K562 (cell line): Measurements from ENCODE around the gene SH3BP5. TPM values are rescaled to one million over a fixed set of nuclear protein-coding genes. Genes with fewer than 3 reads are reported as not detected.

Experiments
- ARHGAP35 ChIP-seq: fragments of 450-650 bp; IDR thresholded peaks from 2 replicates; pipeline ENCODE4 v1.6.1; 2018; ENCODE audit not compliant: partially characterized antibody
- ARID3A ChIP-seq: IDR thresholded peaks from 2 replicates; pipeline ENCODE4 v1.6.1; 2012; ENCODE audit warnings: low read depth, low read length, improper control_type of control experiment, borderline replicate concordance
- BCOR ChIP-seq: fragments of 450-650 bp; IDR thresholded peaks from 2 replicates; pipeline ENCODE4 v1.6.1; 2016
- CBFA2T3 ChIP-seq: fragments of 450-650 bp; IDR thresholded peaks from 2 replicates; pipeline ENCODE4 v1.6.1; 2017
- E4F1 ChIP-seq: fragments of 250-450 bp; sonication (Bioruptor Pico); IDR thresholded peaks from 2 replicates; pipeline ENCODE4 v1.5.0; 2021; ENCODE audit warnings: mild to moderate bottlenecking, borderline replicate concordance
- GABPB2 ChIP-seq: fragments of 250-450 bp; sonication (Bioruptor Pico); conservative IDR thresholded peaks from 2 replicates; pipeline ENCODE4 v1.5.1; 2021; ENCODE audit warnings: mild to moderate bottlenecking
- KAT8 ChIP-seq: fragments of 450-650 bp; IDR thresholded peaks from 2 replicates; pipeline ENCODE4 v1.6.1; 2016; ENCODE audit warnings: low read depth, mild to moderate bottlenecking
- MLX ChIP-seq, 2 experiments: fragments of 450-650 bp in 1 of 2; sonication (generic) in 1 of 2; formaldehyde crosslinking; conservative IDR thresholded peaks; 2 replicates each; pipeline versions ENCODE4 v1.4.0 to v1.8.1; 2020 to 2022; ENCODE audit warnings: mild to moderate bottlenecking in 1 of 2, missing genetic modification reagents in 1 of 2
- MNT ChIP-seq, 2 experiments: fragments of 450-650 bp; conservative IDR thresholded peaks; 2 replicates each; pipeline ENCODE4 v1.6.1; 2017; ENCODE audit warnings: mild to moderate bottlenecking in 2 of 2, moderate library complexity in 2 of 2
- POLR2AphosphoS5 ChIP-seq: IDR thresholded peaks from 2 replicates; pipeline ENCODE4 v1.6.1; 2011; ENCODE audit warnings: mild to moderate bottlenecking, low read depth, low read length, moderate library complexity; ENCODE audit not compliant: control insufficient read depth, insufficient read depth
- POLR3G ChIP-seq: IDR thresholded peaks from 2 replicates; pipeline ENCODE4 v1.6.1; 2011; ENCODE audit not compliant: insufficient read length, insufficient replicate concordance; ENCODE audit errors: extremely low read depth
- PRMT5 ChIP-seq: sonication (generic); formaldehyde crosslinking; IDR thresholded peaks from 2 replicates; pipeline ENCODE4 v1.5.0; 2020; ENCODE audit warnings: missing genetic modification reagents
- PTRF ChIP-seq: fragments of 450-650 bp; IDR thresholded peaks from 2 replicates; pipeline ENCODE4 v1.6.1; 2016; ENCODE audit warnings: mild to moderate bottlenecking, missing genetic modification characterization, missing compliant biosample characterization
- STAG1 ChIP-seq: sonication (generic); formaldehyde crosslinking; IDR thresholded peaks from 2 replicates; pipeline ENCODE4 v1.5.0; 2020; ENCODE audit warnings: missing genetic modification reagents, borderline replicate concordance
- TCF7 ChIP-seq: sonication (generic); IDR thresholded peaks from 2 replicates; pipeline ENCODE4 v1.6.1; 2016; ENCODE audit warnings: antibody characterized with exemption, borderline replicate concordance
- ZBTB17 ChIP-seq: fragments of 450-650 bp; formaldehyde crosslinking; IDR thresholded peaks from 2 replicates; pipeline ENCODE4 v1.4.0; 2020; ENCODE audit warnings: mild to moderate bottlenecking
- ZBTB33 ChIP-seq: sonication (generic); formaldehyde crosslinking; IDR thresholded peaks from 2 replicates; pipeline ENCODE4 v1.8.1; 2023; ENCODE audit warnings: mild to moderate bottlenecking, missing genetic modification reagents
- ZNF197 ChIP-seq: fragments of 200-800 bp; sonication (Bioruptor generic); IDR thresholded peaks from 2 replicates; pipeline ENCODE4 v1.6.1; 2016; ENCODE audit warnings: low read depth, missing genetic modification characterization, missing compliant biosample characterization
- ZNF239 ChIP-seq: fragments of 250-450 bp; sonication (Bioruptor Pico); IDR thresholded peaks from 2 replicates; pipeline ENCODE4 v1.4.0; 2020; ENCODE audit warnings: mild to moderate bottlenecking
- ZNF589 ChIP-seq: fragments of 200-800 bp; sonication (Bioruptor generic); IDR thresholded peaks from 2 replicates; pipeline ENCODE4 v1.6.1; 2016; ENCODE audit warnings: low read depth, missing genetic modification characterization, missing compliant biosample characterization
- polyA plus RNA-seq, 8 experiments: library from polyadenylated mRNA; depleted of rRNA in 4 of 8; stranded (reverse) in 5 of 8; unstranded in 3 of 8; fragments of >200 nt; fragmentation: Nextera tagmentation in 2 of 8; fragmentation: Illumina TruSeq in 1 of 8; extraction: Ambion mirVana in 2 of 8; extraction: Trizol in 1 of 8; gene quantifications; 2 replicates each; pipeline versions ENCODE4 v1.2.1 to v1.2.3, GENCODE V29; 2011 to 2014; ENCODE audit warnings: inconsistent platforms in 1 of 8, missing spikeins in 1 of 8
- total RNA-seq, 7 experiments: library from RNA; depleted of rRNA in 6 of 7; stranded (reverse); fragments of >200 nt in 6 of 7; fragmentation: Illumina TruSeq in 2 of 7; extraction: Trizol in 2 of 7; gene quantifications; 2 replicates each; pipeline versions ENCODE4 v1.2.1 to v1.2.3, GENCODE V29; 2011 to 2021; ENCODE audit warnings: low replicate concordance in 1 of 7

SH3BP5 gene
- total and polyA plus RNA-seq, 9 of the 15 experiments (the other 6 are each of a cell fraction or from before 2014, with no cell fraction given): 2.9 to 29.0 (median 14.9) TPM

- no peak for TF ChIP-seq ARID3A
- peak; percentile 33 to 93; a peak in 1 of 4 replicates for TF ChIP-seq MLX (CRISPR knock-in tag; conservative IDR thresholded peaks at IDR 0.05)
- TF ChIP-seq ZBTB33 (CRISPR knock-in tag): no peak
- TF ChIP-seq ZNF239: no peak
- no peak for TF ChIP-seq POLR3G
- no peak for TF ChIP-seq E4F1 (CRISPR knock-in tag)
- TF ChIP-seq PTRF: no peak
- TF ChIP-seq BCOR: peak; percentile 30
- TF ChIP-seq TCF7: no peak
- TF ChIP-seq KAT8: no peak
- no peak for TF ChIP-seq ZNF589 (CRISPR knock-in tag)
- peak; percentile 88 for TF ChIP-seq POLR2AphosphoS5
- TF ChIP-seq ZNF197 (CRISPR knock-in tag): no peak; the same call in 1 of the 2 replicates
- no peak for TF ChIP-seq GABPB2 (CRISPR knock-in tag)
- peak; percentile 64 for TF ChIP-seq ZBTB17 (CRISPR knock-in tag)
- TF ChIP-seq CBFA2T3: peak; percentile 68
- TF ChIP-seq ARHGAP35: no peak
- no peak for TF ChIP-seq STAG1 (CRISPR knock-in tag)
- TF ChIP-seq MNT (conservative IDR thresholded peaks at IDR 0.05): peak; percentile 73 to 88
- TF ChIP-seq PRMT5 (CRISPR knock-in tag): 0 out of 2 replicates have a peak, but pooled peaks have one; percentile 34
These were observed 126.3 kb downstream of the SH3BP5 start, which contains the start of gene CAPN7 (continued) for GRCh38 chr3:15205934-15206661.
